Measurements from ENCODE around the gene TMEM250. TPM values are rescaled to one million over a fixed set of nuclear protein-coding genes. Genes with fewer than 3 reads are reported as not detected.

The TMEM250 gene
- polyA plus RNA-seq, 1 of the 3 experiments (the other 2 are of a cell fraction): 25.9 TPM

- Histone ChIP-seq H3K79me2 (ENCODE audit: insufficient read depth) (peaks cover 65% of the 10 kb centered on the region), H2AFZ (ENCODE audit: low read depth) (no peak overlapping the region), H3F3A (replicated peaks; ENCODE audit: insufficient read depth) (no peaks in the 10 kb centered on the region), H3K9ac (no peak overlapping the region), H4K20me1 (ENCODE audit: insufficient read depth) (peaks cover 36% of the 10 kb centered on the region), H3K4me2 (no peak overlapping the region), H3K4me3 (ENCODE audit: low read depth in 2 of 2, low read length in 1 of 2) (no peak overlapping the region), H3K27ac (ENCODE audit: low read depth in 2 of 2, low read length in 1 of 2) (no peak overlapping the region), H3K27me3 (ENCODE audit: insufficient read depth) (no peaks in the 10 kb centered on the region), H3K9me3 (no peaks in the 10 kb centered on the region), H3K36me3 (replicated peaks in 1 of 2; ENCODE audit: control insufficient read depth in 1 of 2, insufficient read depth in 2 of 2, low read length in 1 of 2) (no peaks in the 10 kb centered on the region), H3K4me1 (ENCODE audit: control insufficient read depth in 1 of 2, insufficient read depth in 2 of 2, low read depth in 1 of 2, low read length in 1 of 2) (peaks cover 0 to 12% of the 10 kb centered on the region in 2 experiments; a peak in 1 of 4 replicates), H3K9me2 (no peaks in the 10 kb centered on the region)
- POLR2A ChIA-PET: no interaction called here
- peak; percentile 15 for DNase-seq
- WGBS (ENCODE audit: low lambda C conversion rate): 93% methylated on average over 26 of the region's 35 CpGs
- TF ChIP-seq FOXJ3 (CRISPR knock-in tag; IDR thresholded peaks at IDR 0.05): no peak
- CTCF ChIA-PET: no interaction called here
Measured at GRCh38 chr9:136075134-136075841, 43.4 kb downstream of the TMEM250 start.

GRCh38 chr9:136074706-136075105, 44.0 kb downstream of the TMEM250 start:
- 94% methylated on average over 16 of the region's 28 CpGs for WGBS (ENCODE audit: low lambda C conversion rate)
- TF ChIP-seq, protein P1, sequence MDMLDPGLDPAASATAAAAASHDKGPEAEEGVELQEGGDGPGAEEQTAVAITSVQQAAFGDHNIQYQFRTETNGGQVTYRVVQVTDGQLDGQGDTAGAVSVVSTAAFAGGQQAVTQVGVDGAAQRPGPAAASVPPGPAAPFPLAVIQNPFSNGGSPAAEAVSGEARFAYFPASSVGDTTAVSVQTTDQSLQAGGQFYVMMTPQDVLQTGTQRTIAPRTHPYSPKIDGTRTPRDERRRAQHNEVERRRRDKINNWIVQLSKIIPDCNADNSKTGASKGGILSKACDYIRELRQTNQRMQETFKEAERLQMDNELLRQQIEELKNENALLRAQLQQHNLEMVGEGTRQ (IDR thresholded peaks at IDR 0.05; ENCODE audit: borderline replicate concordance, low read depth, low read length): no peak
- TF ChIP-seq, protein P2, sequence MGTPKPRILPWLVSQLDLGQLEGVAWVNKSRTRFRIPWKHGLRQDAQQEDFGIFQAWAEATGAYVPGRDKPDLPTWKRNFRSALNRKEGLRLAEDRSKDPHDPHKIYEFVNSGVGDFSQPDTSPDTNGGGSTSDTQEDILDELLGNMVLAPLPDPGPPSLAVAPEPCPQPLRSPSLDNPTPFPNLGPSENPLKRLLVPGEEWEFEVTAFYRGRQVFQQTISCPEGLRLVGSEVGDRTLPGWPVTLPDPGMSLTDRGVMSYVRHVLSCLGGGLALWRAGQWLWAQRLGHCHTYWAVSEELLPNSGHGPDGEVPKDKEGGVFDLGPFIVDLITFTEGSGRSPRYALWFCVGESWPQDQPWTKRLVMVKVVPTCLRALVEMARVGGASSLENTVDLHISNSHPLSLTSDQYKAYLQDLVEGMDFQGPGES (IDR thresholded peaks at IDR 0.05; ENCODE audit: low read depth, low read length): no peak
- TF ChIP-seq EZH2phosphoT487 (IDR thresholded peaks at IDR 0.05; ENCODE audit: borderline replicate concordance, low read depth): no peak
- TF ChIP-seq USF1 (IDR thresholded peaks at IDR 0.05; ENCODE audit: borderline replicate concordance, low read depth): no peak
- no peak for TF ChIP-seq NFIC (IDR thresholded peaks at IDR 0.05; ENCODE audit: borderline replicate concordance)
- TF ChIP-seq TAF1 (IDR thresholded peaks at IDR 0.05; ENCODE audit: borderline replicate concordance, low read depth, low read length): no peak
- no peak for TF ChIP-seq SMC3 (IDR thresholded peaks at IDR 0.05; ENCODE audit: low read depth, low read length)
- TF ChIP-seq GABPA (IDR thresholded peaks at IDR 0.05; ENCODE audit: low read depth): no peak
- no peak for TF ChIP-seq RCOR1 (IDR thresholded peaks at IDR 0.05; ENCODE audit: low read length)
- no peak for TF ChIP-seq MXI1 (IDR thresholded peaks at IDR 0.05; ENCODE audit: low read depth, low read length)
- TF ChIP-seq MEF2A (IDR thresholded peaks at IDR 0.05; ENCODE audit: borderline replicate concordance, low read depth): no peak
- H3K27ac ChIP-seq (ENCODE audit: low read depth in 2 of 2, low read length in 1 of 2): no peak overlapping the region
- peaks cover 65% of the 10 kb centered on the region for H3K79me2 ChIP-seq (ENCODE audit: insufficient read depth)
- H3K4me1 ChIP-seq (ENCODE audit: control insufficient read depth in 1 of 2, insufficient read depth in 2 of 2, low read depth in 1 of 2, low read length in 1 of 2): peaks cover 0 to 8% of the 10 kb centered on the region in 2 experiments; a peak in 1 of 4 replicates
- DNase-seq: peak; percentile 7
- H4K20me1 ChIP-seq (ENCODE audit: insufficient read depth): peaks cover 31% of the 10 kb centered on the region
- no peak overlapping the region for H3K9ac ChIP-seq
- H3K27me3 ChIP-seq (ENCODE audit: insufficient read depth): no peaks in the 10 kb centered on the region
- POLR2A ChIA-PET: no interaction called here
- H3K9me3 ChIP-seq: no peaks in the 10 kb centered on the region
- CTCF ChIA-PET: no interaction called here
- no peaks in the 10 kb centered on the region for H3K36me3 ChIP-seq (replicated peaks in 1 of 2; ENCODE audit: control insufficient read depth in 1 of 2, insufficient read depth in 2 of 2, low read length in 1 of 2)
- H3F3A ChIP-seq (replicated peaks; ENCODE audit: insufficient read depth): no peaks in the 10 kb centered on the region
- H3K4me3 ChIP-seq (ENCODE audit: low read depth in 2 of 2, low read length in 1 of 2): no peak overlapping the region
- no peak overlapping the region for H3K4me2 ChIP-seq
- H3K9me2 ChIP-seq: no peaks in the 10 kb centered on the region
- H2AFZ ChIP-seq (ENCODE audit: low read depth): no peak overlapping the region

Other genes with a start within 250 kb of the TMEM250 start
- 6.2 and 8.9 TPM in 2 replicates for gene CAMSAP1, start 211.3 kb downstream of the TMEM250 start, polyA plus RNA-seq (2012; rRNA removed)
- gene UBAC1, start 157.5 kb downstream of the TMEM250 start, polyA plus RNA-seq (2012; rRNA removed): 67.7 and 69.3 TPM in 2 replicates
- 18.4 and 22.1 TPM in 2 replicates for gene NACC2, start 23.6 kb downstream of the TMEM250 start, polyA plus RNA-seq (2012; rRNA removed)
- gene LHX3, start 86.3 kb upstream of the TMEM250 start, polyA plus RNA-seq (2012; rRNA removed): not detected in 2 replicates
- 25.5 and 26.6 TPM in 2 replicates for gene QSOX2, start 126.9 kb upstream of the TMEM250 start, polyA plus RNA-seq (2012; rRNA removed)
- gene CCDC187, start 185.2 kb upstream of the TMEM250 start, polyA plus RNA-seq (2012; rRNA removed): not detected in 2 replicates
- 22.8 and 26.7 TPM in 2 replicates for gene GPSM1, start 208.7 kb upstream of the TMEM250 start, polyA plus RNA-seq (2012; rRNA removed)
- 24.5 and 40.6 TPM in 2 replicates for gene DNLZ, start 244.9 kb upstream of the TMEM250 start, polyA plus RNA-seq (2012; rRNA removed)

Data from SK-N-SH (cell line).